Measurements from ENCODE around the gene ARHGAP12. TPM values are rescaled to one million over a fixed set of nuclear protein-coding genes. Genes with fewer than 3 reads are reported as not detected.

ARHGAP12 gene
- total and polyA plus RNA-seq, 2 experiments from 2014 or later = 12.7 to 29.1 TPM

GRCh38 chr10:31935678-31936077 lies 7.0 kb upstream of the ARHGAP12 start:
- H3K36me3 ChIP-seq = no peaks in the 10 kb centered on the region
- H3K4me3 ChIP-seq = no peak overlapping the region
- TF ChIP-seq CTCF (IDR thresholded peaks at IDR 0.05; ENCODE audit: low read depth, low read length) = no peak
- DNase-seq (ENCODE audit: low read depth in 1 of 2, low spot score in 1 of 2) = no peak
- peaks cover 3% of the 10 kb centered on the region for H3K4me1 ChIP-seq (ENCODE audit: low read depth)
- no peaks in the 10 kb centered on the region for H3K27me3 ChIP-seq
- H3K27ac ChIP-seq = no peak overlapping the region
- H3K9me3 ChIP-seq (ENCODE audit: low read depth) = no peaks in the 10 kb centered on the region

- no peaks in the 10 kb centered on the region for H3K36me3 ChIP-seq
- H3K27me3 ChIP-seq = no peaks in the 10 kb centered on the region
- peaks cover 11% of the 10 kb centered on the region for H3K4me1 ChIP-seq (ENCODE audit: low read depth)
- DNase-seq (ENCODE audit: low read depth in 1 of 2, low spot score in 1 of 2) = no peak
- no peak overlapping the region for H3K4me3 ChIP-seq
- H3K9me3 ChIP-seq (ENCODE audit: low read depth) = no peaks in the 10 kb centered on the region
- no peak overlapping the region for H3K27ac ChIP-seq
- TF ChIP-seq CTCF (IDR thresholded peaks at IDR 0.05; ENCODE audit: low read depth, low read length) = no peak
Observed at GRCh38 chr10:31932838-31933237, 4.2 kb upstream of the ARHGAP12 start.

GRCh38 chr10:31930856-31931255 lies 2.2 kb upstream of the ARHGAP12 start:
- Histone ChIP-seq H3K4me3 (no peak overlapping the region), H3K27me3 (no peaks in the 10 kb centered on the region), H3K9me3 (ENCODE audit: low read depth) (no peaks in the 10 kb centered on the region), H3K36me3 (no peaks in the 10 kb centered on the region), H3K4me1 (ENCODE audit: low read depth) (peaks cover 19% of the 10 kb centered on the region), H3K27ac (no peak overlapping the region)
- DNase-seq (ENCODE audit: low read depth in 1 of 2, low spot score in 1 of 2) = no peak
- TF ChIP-seq CTCF (IDR thresholded peaks at IDR 0.05; ENCODE audit: low read depth, low read length) = no peak

- H3K27ac ChIP-seq = peak overlapping the region; percentile 98
- TF ChIP-seq CTCF (IDR thresholded peaks at IDR 0.05; ENCODE audit: low read depth, low read length) = no peak
- no peaks in the 10 kb centered on the region for H3K36me3 ChIP-seq
- no peaks in the 10 kb centered on the region for H3K27me3 ChIP-seq
- DNase-seq (ENCODE audit: low read depth in 1 of 2, low spot score in 1 of 2) = peak in 1 of 2 donors; percentile 26
- peak overlapping the region; percentile 69 for H3K4me3 ChIP-seq
- H3K4me1 ChIP-seq (ENCODE audit: low read depth) = peaks cover 24% of the 10 kb centered on the region
- no peaks in the 10 kb centered on the region for H3K9me3 ChIP-seq (ENCODE audit: low read depth)
Observed at GRCh38 chr10:31930023-31930751, 1.6 kb upstream of the ARHGAP12 start.

- Histone ChIP-seq H3K9me3 (ENCODE audit: low read depth) (no peaks in the 10 kb centered on the region), H3K4me1 (ENCODE audit: low read depth) (peaks cover 24% of the 10 kb centered on the region), H3K4me3 (peak overlapping the region; percentile 69), H3K27me3 (no peaks in the 10 kb centered on the region), H3K36me3 (no peaks in the 10 kb centered on the region), H3K27ac (peak overlapping the region; percentile 98)
- TF ChIP-seq CTCF (IDR thresholded peaks at IDR 0.05; ENCODE audit: low read depth, low read length) = no peak
- peak; percentile 27 to 46 for DNase-seq (ENCODE audit: low read depth in 1 of 2, low spot score in 1 of 2)
Observed at GRCh38 chr10:31929261-31930022, 811 bp upstream of the ARHGAP12 start.
